HepG2 (cell line): ENCODE data around the gene HOXD8. TPM values are rescaled to one million over a fixed set of nuclear protein-coding genes. Genes with fewer than 3 reads are reported as not detected.
A peak's percentile ranks its signal among the peaks of the same experiment; 100 is the strongest.

Experiments
- AFF4 ChIP-seq: sonication (generic); formaldehyde crosslinking; IDR thresholded peaks from 2 replicates; pipeline ENCODE4 v1.4.0; 2020; ENCODE audit warnings: missing genetic modification reagents
- CERS6 ChIP-seq: sonication (generic); formaldehyde crosslinking; IDR thresholded peaks from 2 replicates; pipeline ENCODE4 v1.5.0; 2020; ENCODE audit warnings: missing genetic modification reagents
- CHD2 ChIP-seq: IDR thresholded peaks from 2 replicates; pipeline ENCODE4 v1.6.1; 2011; ENCODE audit warnings: low read depth, low read length, improper control_type of control experiment
- ERF ChIP-seq: IDR thresholded peaks from 2 replicates; pipeline ENCODE4 v1.6.1; 2018; ENCODE audit warnings: missing biosample characterization, missing genetic modification reagents
- HDAC1 ChIP-seq: sonication (generic); formaldehyde crosslinking; IDR thresholded peaks from 2 replicates; pipeline ENCODE4 v1.5.1; 2020; ENCODE audit warnings: mild to moderate bottlenecking, missing genetic modification reagents
- MED8 ChIP-seq: sonication (generic); formaldehyde crosslinking; IDR thresholded peaks from 2 replicates; pipeline ENCODE4 v1.8.1; 2023; ENCODE audit warnings: mild to moderate bottlenecking, missing genetic modification reagents; ENCODE audit not compliant: insufficient replicate concordance
- MYNN ChIP-seq: sonication (generic); formaldehyde crosslinking; IDR thresholded peaks from 2 replicates; pipeline ENCODE4 v1.4.0; 2020; ENCODE audit warnings: mild to moderate bottlenecking, low read depth, missing genetic modification reagents
- NFKB2 ChIP-seq: sonication (generic); formaldehyde crosslinking; IDR thresholded peaks from 2 replicates; pipeline ENCODE4 v1.4.0; 2020; ENCODE audit warnings: missing genetic modification reagents, borderline replicate concordance
- NPAS2 ChIP-seq: sonication (generic); formaldehyde crosslinking; IDR thresholded peaks from 2 replicates; pipeline ENCODE4 v1.8.0; 2022; ENCODE audit warnings: mild to moderate bottlenecking, missing genetic modification reagents, borderline replicate concordance
- NR2F2 ChIP-seq: IDR thresholded peaks from 2 replicates; pipeline ENCODE4 v1.6.1; 2012; ENCODE audit warnings: low read depth, inconsistent platforms, borderline replicate concordance
- POLR2G ChIP-seq: fragments of 200-400 bp; formaldehyde crosslinking; IDR thresholded peaks from 2 replicates; pipeline ENCODE4 v1.6.1; 2018; ENCODE audit warnings: mild to moderate bottlenecking, low read depth, low read length, moderate library complexity
- SMC3 ChIP-seq: IDR thresholded peaks from 2 replicates; pipeline ENCODE4 v1.6.1; 2011; ENCODE audit warnings: low read length, improper control_type of control experiment
- TAF15 ChIP-seq: fragments of 200-400 bp; formaldehyde crosslinking; IDR thresholded peaks from one replicate; pipeline ENCODE4 v1.6.1; 2018; ENCODE audit warnings: mild to moderate bottlenecking, low read depth, low read length; ENCODE audit not compliant: poor library complexity, severe bottlenecking
- XBP1 ChIP-seq: sonication (generic); formaldehyde crosslinking; IDR thresholded peaks from 2 replicates; pipeline ENCODE4 v1.5.0; 2020; ENCODE audit warnings: missing genetic modification reagents
- ZBTB46 ChIP-seq: sonication (generic); formaldehyde crosslinking; IDR thresholded peaks from 2 replicates; pipeline ENCODE4 v1.4.0; 2020; ENCODE audit warnings: mild to moderate bottlenecking, missing genetic modification reagents, borderline replicate concordance
- ZNF562 ChIP-seq: sonication (generic); formaldehyde crosslinking; IDR thresholded peaks from 2 replicates; pipeline ENCODE4 v1.8.0; 2022; ENCODE audit warnings: missing genetic modification reagents, borderline replicate concordance
- ZNF777 ChIP-seq: sonication (generic); formaldehyde crosslinking; IDR thresholded peaks from 2 replicates; pipeline ENCODE4 v1.4.0; 2020; ENCODE audit warnings: missing genetic modification reagents
- ZSCAN30 ChIP-seq: sonication (generic); formaldehyde crosslinking; IDR thresholded peaks from 2 replicates; pipeline ENCODE4 v1.5.0; 2020; ENCODE audit warnings: mild to moderate bottlenecking, missing genetic modification reagents
- polyA plus RNA-seq, 8 experiments: library from polyadenylated mRNA; depleted of rRNA in 3 of 8; stranded (reverse) in 7 of 8; unstranded in 1 of 8; fragments of >200 nt; fragmentation: Illumina TruSeq in 4 of 8; extraction: Trizol in 4 of 8; gene quantifications; 2 replicates each; pipeline versions ENCODE4 v1.2.1 to v1.2.3, GENCODE V29; 2011 to 2016; ENCODE audit warnings: low read depth in 4 of 8, missing spikeins in 1 of 8, mixed read lengths in 1 of 8; ENCODE audit not compliant: insufficient read depth in 1 of 8
- total RNA-seq, 5 experiments: library from RNA; depleted of rRNA; stranded (reverse); fragments of >200 nt; fragmentation: Illumina TruSeq; extraction: Trizol; gene quantifications; 2 replicates each; pipeline ENCODE4 v1.2.3, GENCODE V29; 2016; ENCODE audit warnings: low read depth in 1 of 5
- TF ChIP-seq, protein P1 (sequence below): sonication (generic); formaldehyde crosslinking; IDR thresholded peaks from 2 replicates; pipeline ENCODE4 v1.8.0; 2022; ENCODE audit warnings: missing genetic modification reagents, low read depth, mild to moderate bottlenecking, borderline replicate concordance
- TF ChIP-seq, protein P2 (sequence below): sonication (generic); formaldehyde crosslinking; IDR thresholded peaks from 2 replicates; pipeline ENCODE4 v1.4.0; 2020; ENCODE audit warnings: missing genetic modification reagents

The HOXD8 gene
- total and polyA plus RNA-seq, 2 of the 13 experiments (the other 11 are each of a cell fraction or from before 2014, with no cell fraction given) = not detected

GRCh38 chr2:176096986-176097819, 32.3 kb upstream of the HOXD8 start (continued):
- no peak for TF ChIP-seq ZSCAN30 (CRISPR knock-in tag)
- TF ChIP-seq HDAC1 = no peak
- no peak for TF ChIP-seq AFF4
- TF ChIP-seq MYNN = no peak
- TF ChIP-seq MED8 (CRISPR knock-in tag) = no peak
- no peak for TF ChIP-seq XBP1
- TF ChIP-seq NR2F2 = no peak
- peak; percentile 67 for TF ChIP-seq SMC3
- peak; percentile 63; the same call in 1 of the 2 replicates for TF ChIP-seq ERF (CRISPR knock-in tag)
- no peak for TF ChIP-seq ZBTB46 (CRISPR knock-in tag)
- TF ChIP-seq, protein P1, sequence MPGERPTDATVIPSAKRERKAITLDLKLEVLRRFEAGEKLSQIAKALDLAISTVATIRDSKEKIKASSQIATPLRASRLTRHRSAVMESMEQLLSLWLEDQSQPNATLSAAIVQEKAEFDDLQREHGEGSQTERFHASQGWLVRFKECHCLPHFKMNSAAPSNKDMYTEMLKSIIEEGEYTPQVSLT = no peak
- TF ChIP-seq CHD2 = no peak
- no peak for TF ChIP-seq ZNF562 (CRISPR knock-in tag)
- no peak for TF ChIP-seq NPAS2
- no peak for TF ChIP-seq POLR2G
- TF ChIP-seq ZNF777 (CRISPR knock-in tag) = no peak
- peak; percentile 38; the same call in 1 of the 2 replicates for TF ChIP-seq NFKB2 (CRISPR knock-in tag)
- TF ChIP-seq, protein P2, sequence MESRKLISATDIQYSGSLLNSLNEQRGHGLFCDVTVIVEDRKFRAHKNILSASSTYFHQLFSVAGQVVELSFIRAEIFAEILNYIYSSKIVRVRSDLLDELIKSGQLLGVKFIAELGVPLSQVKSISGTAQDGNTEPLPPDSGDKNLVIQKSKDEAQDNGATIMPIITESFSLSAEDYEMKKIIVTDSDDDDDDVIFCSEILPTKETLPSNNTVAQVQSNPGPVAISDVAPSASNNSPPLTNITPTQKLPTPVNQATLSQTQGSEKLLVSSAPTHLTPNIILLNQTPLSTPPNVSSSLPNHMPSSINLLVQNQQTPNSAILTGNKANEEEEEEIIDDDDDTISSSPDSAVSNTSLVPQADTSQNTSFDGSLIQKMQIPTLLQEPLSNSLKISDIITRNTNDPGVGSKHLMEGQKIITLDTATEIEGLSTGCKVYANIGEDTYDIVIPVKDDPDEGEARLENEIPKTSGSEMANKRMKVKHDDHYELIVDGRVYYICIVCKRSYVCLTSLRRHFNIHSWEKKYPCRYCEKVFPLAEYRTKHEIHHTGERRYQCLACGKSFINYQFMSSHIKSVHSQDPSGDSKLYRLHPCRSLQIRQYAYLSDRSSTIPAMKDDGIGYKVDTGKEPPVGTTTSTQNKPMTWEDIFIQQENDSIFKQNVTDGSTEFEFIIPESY (CRISPR knock-in tag) = no peak
- no peak for TF ChIP-seq CERS6 (CRISPR knock-in tag)
- no peak for TF ChIP-seq TAF15
